Activated T-cell treated with anti-CD3 and anti-CD28 coated beads, Interleukin-2, amount 50 U/mL, for 4 hours (primary cell): ENCODE data around the gene EIF4B. TPM values are rescaled to one million over a fixed set of nuclear protein-coding genes. Genes with fewer than 3 reads are reported as not detected.

Experiments
- ATAC-seq, 2 donors: fragments of 200-7000 bp; cut with Tn5 transposase; one replicate each; pipeline ENCODE4 v1.10.0; 2021
- DNase-seq: peaks from one replicate; pipeline ENCODE4 v3.0.0-alpha.2; 2020
- H3K27me3 Mint-ChIP-seq: one replicate; pipeline ENCODE4 v1.8.0; 2021; ENCODE audit warnings: low read depth, mixed read lengths
- H3K36me3 Mint-ChIP-seq: one replicate; pipeline ENCODE4 v1.8.0; 2022; ENCODE audit warnings: mixed read lengths; ENCODE audit not compliant: insufficient read depth
- H3K4me1 Mint-ChIP-seq: one replicate; pipeline ENCODE4 v1.8.0; 2021; ENCODE audit warnings: low read depth, mixed read lengths
- H3K4me3 Mint-ChIP-seq: one replicate; pipeline ENCODE4 v1.8.0; 2021; ENCODE audit warnings: mild to moderate bottlenecking, moderate library complexity, mixed read lengths
- H3K9me3 Mint-ChIP-seq: one replicate; pipeline ENCODE4 v1.8.0; 2021; ENCODE audit warnings: mixed read lengths
- total RNA-seq, 3 donors: library from RNA; stranded (reverse); gene quantifications; one replicate each; pipeline ENCODE4 v1.2.1, GENCODE V29; 2021

The EIF4B gene
- total RNA-seq, 3 donors from 2014 or later = 617 to 659 (median 632) TPM

DNA sequence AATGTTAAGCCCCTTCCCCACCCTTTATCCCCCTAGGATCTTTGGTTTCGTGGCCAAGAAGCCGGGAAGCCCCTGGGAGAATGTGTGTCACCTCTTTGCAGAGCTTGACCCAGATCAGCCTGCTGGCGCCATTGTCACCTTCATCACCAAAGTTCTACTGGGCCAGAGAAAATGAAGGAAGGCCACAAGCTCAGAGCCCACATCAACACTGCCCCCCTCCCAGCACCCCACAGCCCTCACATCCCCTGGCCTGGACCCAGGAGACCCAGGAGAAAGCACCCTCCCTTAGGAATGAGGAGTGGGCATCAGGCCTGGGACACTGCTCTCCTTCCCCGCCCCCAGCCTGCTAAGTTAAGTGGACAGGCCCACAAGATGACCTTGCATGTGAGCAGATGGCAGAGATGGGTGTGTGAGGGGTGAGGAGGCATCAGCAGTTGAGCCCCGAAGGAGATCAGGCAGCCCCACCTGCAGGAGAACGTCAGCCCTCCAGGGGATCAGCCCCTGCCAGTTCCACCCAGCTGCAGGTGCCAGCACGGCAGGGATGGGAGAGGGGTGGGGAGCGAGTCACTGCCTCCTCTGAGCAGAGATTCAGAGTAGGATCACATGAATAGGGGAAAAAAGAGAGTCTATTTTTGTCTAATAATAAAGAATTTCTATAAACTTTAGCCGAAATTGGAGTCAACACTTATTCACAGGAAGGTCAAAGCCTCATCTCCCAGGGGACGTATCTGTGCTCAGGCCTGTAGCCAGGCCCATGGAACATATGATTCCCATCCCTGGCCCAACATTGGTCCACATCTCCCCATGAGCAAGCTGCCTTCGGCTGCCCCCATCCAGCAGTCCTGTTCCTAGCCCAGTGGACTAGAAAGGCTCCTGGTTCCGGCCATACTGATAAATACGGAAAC, 57.7 kb downstream of the EIF4B start:
- no peak for ATAC-seq
- peaks cover 13% of the 10 kb centered on the region for H3K36me3 Mint-ChIP-seq
- H3K4me1 Mint-ChIP-seq = peaks cover 5% of the 10 kb centered on the region
- no peaks in the 10 kb centered on the region for H3K9me3 Mint-ChIP-seq
- DNase-seq = no peak
- no peaks in the 10 kb centered on the region for H3K27me3 Mint-ChIP-seq
- no peak overlapping the region for H3K4me3 Mint-ChIP-seq

GRCh38 chr12:53064613-53065436, 58.6 kb downstream of the EIF4B start:
- ATAC-seq (no peak), DNase-seq (no peak)
- Mint-ChIP-seq H3K4me3 (no peak overlapping the region), H3K9me3 (no peaks in the 10 kb centered on the region), H3K27me3 (no peaks in the 10 kb centered on the region), H3K36me3 (peaks cover 13% of the 10 kb centered on the region), H3K4me1 (peaks cover 5% of the 10 kb centered on the region)

DNA sequence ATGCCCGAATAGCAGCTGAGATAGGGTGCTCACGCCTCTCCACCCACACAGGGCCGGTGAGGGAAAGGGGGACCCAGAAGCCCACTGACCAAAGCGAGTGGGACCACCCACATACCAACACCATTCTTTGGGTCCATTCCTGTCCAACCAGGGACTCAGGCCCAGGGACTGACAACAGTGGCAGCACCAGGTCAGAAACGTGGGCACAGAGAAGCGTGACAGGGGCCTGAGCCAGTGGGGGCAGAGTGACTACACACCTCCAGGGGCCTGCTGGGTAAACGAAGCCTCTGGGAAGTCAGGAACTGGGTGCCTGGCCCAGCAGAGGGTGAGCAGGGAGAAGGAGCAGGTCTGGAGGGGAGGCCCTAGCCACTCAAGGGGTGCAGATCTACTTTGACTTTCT, 59.2 kb downstream of the EIF4B start:
- Mint-ChIP-seq H3K36me3 (peaks cover 15% of the 10 kb centered on the region), H3K4me3 (no peak overlapping the region), H3K9me3 (no peaks in the 10 kb centered on the region), H3K27me3 (no peaks in the 10 kb centered on the region), H3K4me1 (peaks cover 5% of the 10 kb centered on the region)
- ATAC-seq (no peak), DNase-seq (no peak)

DNA sequence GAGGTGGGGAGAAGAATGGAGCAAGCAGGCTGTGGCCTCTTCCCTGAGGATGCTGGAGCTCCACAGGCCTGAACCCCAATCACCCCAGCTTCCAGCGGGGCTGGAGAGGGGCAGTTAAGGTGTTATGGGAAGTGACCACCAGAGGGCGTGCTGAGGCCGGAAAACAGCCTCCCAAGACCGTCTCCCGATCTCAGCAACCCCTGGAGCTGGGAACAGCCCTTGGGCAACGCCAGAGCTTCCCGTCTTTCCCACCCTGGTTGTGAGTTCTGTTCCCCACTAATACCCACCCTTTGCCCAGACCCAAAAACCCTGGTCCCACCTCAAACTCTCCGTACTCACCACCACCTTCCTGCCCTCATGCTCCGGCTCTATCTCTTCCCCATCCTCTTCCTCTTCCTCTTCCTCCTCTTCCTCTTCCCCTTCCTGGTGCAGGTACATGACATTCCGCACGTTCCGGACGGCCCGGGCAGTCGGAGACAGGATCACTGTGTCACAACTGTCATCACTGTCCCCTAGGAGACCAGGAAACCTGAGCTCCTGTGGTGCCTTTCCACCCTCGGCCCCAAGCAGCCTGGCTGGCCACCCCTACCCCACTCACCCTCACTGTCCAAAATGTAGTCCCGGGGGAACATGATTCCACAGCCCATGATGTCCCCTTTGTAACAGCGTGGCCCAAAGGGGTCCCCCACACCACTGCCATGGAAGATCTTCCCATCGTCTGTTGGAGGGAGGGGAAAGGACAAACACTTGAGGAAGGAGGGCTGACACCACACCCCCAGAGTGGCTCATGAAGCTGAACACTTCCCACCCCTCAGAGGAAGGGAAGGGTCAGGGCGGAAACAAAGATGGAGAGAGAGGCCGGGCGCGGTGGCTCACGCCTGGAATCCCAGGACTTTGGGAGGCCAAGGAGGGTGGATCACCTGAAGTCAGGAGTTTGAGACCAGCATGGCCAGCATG, 60.0 kb downstream of the EIF4B start:
- peaks cover 17% of the 10 kb centered on the region for H3K36me3 Mint-ChIP-seq

GRCh38 chr12:53067074-53067992, 61.1 kb downstream of the EIF4B start:
- Mint-ChIP-seq H3K4me1 (peaks cover 7% of the 10 kb centered on the region), H3K4me3 (no peak overlapping the region), H3K36me3 (peaks cover 24% of the 10 kb centered on the region), H3K27me3 (no peaks in the 10 kb centered on the region), H3K9me3 (no peaks in the 10 kb centered on the region)
- ATAC-seq (peak in 1 of 2 donors; percentile 19), DNase-seq (no peak)

More for the DNA sequence above, 60.0 kb downstream of the EIF4B start:
- ATAC-seq = peak; percentile 68 to 69
- Mint-ChIP-seq H3K4me1 (peaks cover 5% of the 10 kb centered on the region), H3K27me3 (no peaks in the 10 kb centered on the region), H3K9me3 (no peaks in the 10 kb centered on the region), H3K4me3 (no peak overlapping the region)
- DNase-seq = peak; percentile 72

GRCh38 chr12:53067993-53068770, 61.9 kb downstream of the EIF4B start:
- ATAC-seq (no peak), DNase-seq (no peak)
- H3K4me3 Mint-ChIP-seq = no peak overlapping the region

GRCh38 chr12:53068811-53069585, 62.7 kb downstream of the EIF4B start:
- Mint-ChIP-seq H3K9me3 (no peaks in the 10 kb centered on the region), H3K4me3 (no peak overlapping the region), H3K4me1 (peaks cover 10% of the 10 kb centered on the region), H3K36me3 (peaks cover 25% of the 10 kb centered on the region), H3K27me3 (no peaks in the 10 kb centered on the region)
- no peak for ATAC-seq
- no peak for DNase-seq

More at GRCh38 chr12:53067993-53068770, 61.9 kb downstream of the EIF4B start:
- H3K27me3 Mint-ChIP-seq = no peaks in the 10 kb centered on the region
- H3K36me3 Mint-ChIP-seq = peaks cover 25% of the 10 kb centered on the region
- H3K4me1 Mint-ChIP-seq = peaks cover 10% of the 10 kb centered on the region
- H3K9me3 Mint-ChIP-seq = no peaks in the 10 kb centered on the region

GRCh38 chr12:53069621-53070410, 63.6 kb downstream of the EIF4B start:
- no peak for ATAC-seq
- H3K27me3 Mint-ChIP-seq = no peaks in the 10 kb centered on the region
- no peaks in the 10 kb centered on the region for H3K9me3 Mint-ChIP-seq
- H3K4me1 Mint-ChIP-seq = peaks cover 18% of the 10 kb centered on the region
- H3K36me3 Mint-ChIP-seq = peaks cover 32% of the 10 kb centered on the region
- DNase-seq = no peak
- H3K4me3 Mint-ChIP-seq = no peak overlapping the region

GRCh38 chr12:53070877-53071492, 64.7 kb downstream of the EIF4B start:
- no peak overlapping the region for H3K4me3 Mint-ChIP-seq
- no peak for ATAC-seq
- H3K36me3 Mint-ChIP-seq = peaks cover 34% of the 10 kb centered on the region
- no peaks in the 10 kb centered on the region for H3K9me3 Mint-ChIP-seq
- H3K27me3 Mint-ChIP-seq = no peaks in the 10 kb centered on the region
- no peak for DNase-seq
- peaks cover 19% of the 10 kb centered on the region for H3K4me1 Mint-ChIP-seq

DNA sequence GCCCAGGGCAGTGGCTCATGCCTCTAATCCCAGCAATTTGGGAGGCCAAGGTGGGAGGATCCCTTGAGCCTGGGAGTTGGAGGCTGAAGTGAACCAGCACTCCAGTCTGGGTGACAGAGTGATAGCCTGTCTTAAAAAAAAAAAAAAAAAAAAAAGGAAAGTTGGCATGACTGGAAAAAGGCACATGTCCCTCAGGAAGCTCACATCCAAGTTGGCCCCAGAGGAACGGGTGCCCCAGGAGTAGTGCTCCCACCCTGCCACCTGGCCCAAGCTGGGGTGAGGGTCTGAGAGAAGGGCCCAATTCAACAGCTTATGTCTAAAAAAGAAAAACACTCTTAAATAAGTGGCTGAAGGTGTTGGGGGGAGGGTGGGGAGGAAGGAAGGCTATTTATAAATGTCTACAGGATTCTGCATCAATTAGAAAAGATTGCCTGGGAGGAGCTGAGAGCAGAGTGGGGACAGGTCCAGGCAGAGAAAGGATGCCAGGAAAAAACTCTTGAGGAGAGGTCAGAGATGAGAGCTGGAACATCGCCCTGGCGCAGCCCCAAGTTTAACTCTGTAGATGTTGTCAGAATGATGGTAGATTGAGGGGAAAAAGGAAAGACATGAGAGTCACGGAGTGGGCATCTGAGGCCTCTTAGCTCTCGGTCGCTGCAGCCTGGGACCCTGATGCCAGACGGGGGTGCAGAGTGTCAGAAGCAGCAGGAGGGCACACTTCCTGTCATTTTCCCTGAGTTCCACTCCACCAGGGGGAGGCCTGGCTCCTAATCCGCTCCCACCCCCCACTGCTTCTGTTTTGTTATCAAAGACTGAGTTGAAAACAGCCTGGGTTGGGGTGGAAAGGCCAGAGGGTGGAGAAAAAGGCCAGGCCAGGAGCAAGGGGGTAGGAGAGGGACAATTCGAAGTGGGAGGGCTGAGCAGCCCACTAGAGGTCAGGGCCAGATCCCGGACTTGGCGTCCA, 65.6 kb downstream of the EIF4B start:
- H3K4me1 Mint-ChIP-seq = peaks cover 19% of the 10 kb centered on the region
- DNase-seq (no peak), ATAC-seq (no peak)
- no peak overlapping the region for H3K4me3 Mint-ChIP-seq
- peaks cover 40% of the 10 kb centered on the region for H3K36me3 Mint-ChIP-seq
- no peaks in the 10 kb centered on the region for H3K27me3 Mint-ChIP-seq
- H3K9me3 Mint-ChIP-seq = no peaks in the 10 kb centered on the region
